Activated naive CD4-positive, alpha-beta T cell treated with anti-CD3 and anti-CD28 coated beads, Interleukin-2, amount 50 U/mL, for 16 hours (primary cell): ENCODE data around the gene LRP6.

Experiments
- DNase-seq: peaks from one replicate; pipeline ENCODE4 v3.0.0-alpha.2; 2020

Gene LRP6

DNA sequence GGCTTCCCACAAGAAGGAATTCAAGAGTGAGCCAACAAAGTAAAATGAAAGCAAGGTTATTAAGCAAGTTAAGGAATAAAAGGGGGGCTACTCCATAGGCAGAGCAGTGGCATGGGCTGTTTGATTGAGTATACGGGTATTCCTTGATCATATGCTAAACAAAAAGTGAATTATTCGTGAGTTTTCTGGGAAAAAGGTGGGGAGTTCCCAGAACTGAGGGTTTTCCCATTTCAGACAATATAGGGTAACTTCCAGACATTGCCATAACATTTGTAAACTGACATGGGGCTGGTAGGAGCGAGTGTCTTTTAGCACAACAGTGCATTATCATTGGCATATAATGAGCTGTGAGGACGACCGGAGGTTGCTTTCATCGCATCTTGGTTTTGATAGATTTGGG, 198.1 kb downstream of the LRP6 start:
- DNase-seq: no peak
